Measurements from ENCODE around the gene FOXP1.

DNA sequence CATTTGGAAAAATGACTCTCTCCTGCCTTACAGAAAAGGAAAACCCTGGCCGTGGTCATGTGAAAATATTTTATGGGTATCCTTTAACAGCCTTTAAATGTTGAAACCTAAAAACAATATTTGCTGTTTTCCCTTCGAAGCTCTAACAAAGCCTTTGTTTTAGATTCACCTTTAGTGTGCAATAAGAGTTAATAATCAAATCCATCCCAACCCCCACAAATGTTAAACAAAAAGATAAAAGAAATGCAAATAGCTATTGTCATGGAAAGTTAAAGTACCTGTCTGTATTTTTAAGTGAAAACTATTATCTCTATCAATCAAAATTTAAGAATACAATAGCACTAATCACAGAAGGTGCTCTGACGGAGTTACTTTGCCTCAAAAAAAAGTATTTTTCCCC, 279.3 kb downstream of the FOXP1 start:
- TF ChIP-seq, protein P1, sequence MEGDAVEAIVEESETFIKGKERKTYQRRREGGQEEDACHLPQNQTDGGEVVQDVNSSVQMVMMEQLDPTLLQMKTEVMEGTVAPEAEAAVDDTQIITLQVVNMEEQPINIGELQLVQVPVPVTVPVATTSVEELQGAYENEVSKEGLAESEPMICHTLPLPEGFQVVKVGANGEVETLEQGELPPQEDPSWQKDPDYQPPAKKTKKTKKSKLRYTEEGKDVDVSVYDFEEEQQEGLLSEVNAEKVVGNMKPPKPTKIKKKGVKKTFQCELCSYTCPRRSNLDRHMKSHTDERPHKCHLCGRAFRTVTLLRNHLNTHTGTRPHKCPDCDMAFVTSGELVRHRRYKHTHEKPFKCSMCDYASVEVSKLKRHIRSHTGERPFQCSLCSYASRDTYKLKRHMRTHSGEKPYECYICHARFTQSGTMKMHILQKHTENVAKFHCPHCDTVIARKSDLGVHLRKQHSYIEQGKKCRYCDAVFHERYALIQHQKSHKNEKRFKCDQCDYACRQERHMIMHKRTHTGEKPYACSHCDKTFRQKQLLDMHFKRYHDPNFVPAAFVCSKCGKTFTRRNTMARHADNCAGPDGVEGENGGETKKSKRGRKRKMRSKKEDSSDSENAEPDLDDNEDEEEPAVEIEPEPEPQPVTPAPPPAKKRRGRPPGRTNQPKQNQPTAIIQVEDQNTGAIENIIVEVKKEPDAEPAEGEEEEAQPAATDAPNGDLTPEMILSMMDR (IDR thresholded peaks at IDR 0.05), result no peak
- TF ChIP-seq POLR2AphosphoS5 (IDR thresholded peaks at IDR 0.05; ENCODE audit: insufficient read depth in 1 of 2, low read depth in 1 of 2), result no peak
- TF ChIP-seq POLR2A (IDR thresholded peaks at IDR 0.05), result no peak
